ENCODE data around the gene ARPC1A. TPM values are rescaled to one million over a fixed set of nuclear protein-coding genes. Genes with fewer than 3 reads are reported as not detected.
"Not testable (repeated sequence)": the region's sequence is repeated elsewhere in the genome, so short reads cannot be mapped to it uniquely, and the experiment has no call there.

Gene ARPC1A
- total RNA-seq, 5 donors from 2014 or later (not counting 1 experiment from before 2014, with no cell fraction given), result 30.6 to 49.1 (median 40.4) TPM

DNA sequence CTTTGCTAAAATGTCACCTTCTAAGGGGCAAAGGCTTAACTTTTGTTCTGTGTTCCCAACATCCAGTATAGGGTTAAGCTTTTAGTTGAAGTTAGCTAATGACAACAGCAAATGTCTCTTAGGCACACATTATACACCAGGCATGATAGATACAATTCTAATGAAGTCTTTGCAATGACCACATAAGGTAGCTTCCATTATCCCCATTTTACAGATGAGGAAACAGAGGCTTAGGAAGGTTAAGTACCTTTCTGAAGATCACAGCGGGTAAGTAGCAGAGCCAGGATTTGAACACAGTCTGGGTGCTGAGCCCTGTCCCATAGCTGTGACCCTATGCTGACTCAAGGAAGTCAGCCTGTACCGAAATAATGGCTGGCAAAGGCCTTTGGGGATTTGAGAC lies 84.9 kb downstream of the ARPC1A start:
- H3K4me1 Mint-ChIP-seq, result peaks cover 43 to 58% (median 50%) of the 10 kb centered on the region in 3 donors
- POLR2A ChIA-PET, result interaction anchor here in 1 of 2 donors (1.0 kb wide), 2 partner anchors 17 to 35 kb away, joined by 3 to 5 read pairs; no protein-coding TSS in a partner anchor
- ATAC-seq (replicated peaks in 1 of 4), result no peak

DNA sequence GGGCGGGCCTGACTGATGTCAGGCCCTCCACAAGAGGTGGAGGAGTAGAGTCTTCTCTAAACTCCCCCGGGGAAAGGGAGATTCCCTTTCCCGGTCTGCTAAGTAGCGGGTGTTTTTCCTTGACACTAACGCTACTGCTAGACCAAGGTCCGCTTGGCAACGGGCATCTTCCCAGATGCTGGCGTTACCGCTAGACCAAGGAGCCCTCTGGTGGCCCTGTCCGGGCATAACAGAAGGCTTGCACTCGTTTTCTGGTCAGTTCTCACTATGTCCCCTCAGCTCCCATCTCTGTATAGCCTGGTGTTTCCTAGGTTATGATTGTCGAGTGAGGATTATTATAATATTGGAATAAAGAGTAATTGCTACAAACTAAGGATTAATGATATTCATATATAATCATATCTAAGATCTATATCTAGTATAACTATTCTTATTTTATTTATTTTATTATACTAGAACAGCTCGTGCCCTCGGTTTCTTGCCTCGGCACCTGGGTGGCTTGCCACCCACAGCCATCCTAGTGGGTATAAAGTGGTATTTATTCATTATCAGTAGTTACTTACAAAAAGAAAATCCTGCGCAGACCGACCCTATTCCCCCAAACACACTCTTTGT lies 89.9 kb downstream of the ARPC1A start:
- H3K9me3 Mint-ChIP-seq; CTCF ChIA-PET; H3K27me3 ChIP-seq (replicated peaks in 1 of 2; ENCODE audit: control insufficient read depth in 2 of 2, extremely low read depth in 1 of 2, insufficient read depth in 2 of 2, low read length in 1 of 2); ATAC-seq (replicated peaks in 1 of 4); H3K27ac ChIP-seq (ENCODE audit: low read length); H3K27me3 Mint-ChIP-seq; H3K4me3 ChIP-seq (ENCODE audit: control insufficient read depth in 1 of 2, extremely low read depth in 1 of 2, low read length in 1 of 2); H3K4me3 Mint-ChIP-seq; H3K9me3 ChIP-seq; H3K27ac Mint-ChIP-seq; H3K4me1 ChIP-seq (ENCODE audit: control insufficient read depth in 1 of 2, extremely low read depth in 1 of 2, insufficient read depth in 2 of 2, low read length in 2 of 2): not testable (repeated sequence)
- 92% methylated on average over 5 of the region's 17 CpGs for WGBS (ENCODE audit: insufficient coverage)
- Mint-ChIP-seq H3K36me3 (peaks cover 50% of the 10 kb centered on the region), H3K4me1 (peaks cover 13 to 22% (median 21%) of the 10 kb centered on the region in 3 donors)
- POLR2A ChIA-PET, result interaction anchor here in 1 of 2 donors (0.6 kb wide), 1 partner anchor 53 kb away, joined by 6 read pairs; no protein-coding TSS in a partner anchor
- DNase-seq, result peak in 3 of 35 experiments; percentile 13 to 33 (median 21)
- H3K36me3 ChIP-seq (ENCODE audit: control insufficient read depth in 2 of 2, extremely low read depth in 1 of 2, insufficient read depth in 1 of 2, low read length in 1 of 2), result peaks cover 27 to 92% of the 10 kb centered on the region in 2 donors

More for the DNA sequence above, 84.9 kb downstream of the ARPC1A start:
- Mint-ChIP-seq H3K27ac (peak overlapping the region; percentile 80 to 99), H3K9me3 (no peaks in the 10 kb centered on the region), H3K4me3 (peak overlapping the region; percentile 59 to 94 (median 93)), H3K27me3 (no peaks in the 10 kb centered on the region), H3K36me3 (peaks cover 31% of the 10 kb centered on the region)
- H3K36me3 ChIP-seq (ENCODE audit: control insufficient read depth in 2 of 2, extremely low read depth in 1 of 2, insufficient read depth in 1 of 2, low read length in 1 of 2), result peaks cover 0 to 49% of the 10 kb centered on the region in 2 donors
- no peaks in the 10 kb centered on the region for H3K27me3 ChIP-seq (replicated peaks in 1 of 2; ENCODE audit: control insufficient read depth in 2 of 2, extremely low read depth in 1 of 2, insufficient read depth in 2 of 2, low read length in 1 of 2)
- peak overlapping the region; percentile 91 for H3K27ac ChIP-seq (ENCODE audit: low read length)
- CTCF ChIA-PET, result interaction anchor here in 1 of 2 donors (0.7 kb wide), 1 partner anchor 502 kb away, joined by 4 read pairs; no protein-coding TSS in a partner anchor
- WGBS (ENCODE audit: insufficient coverage), result 100% methylated on average over 1 of the region's 2 CpGs
- no peaks in the 10 kb centered on the region for H3K9me3 ChIP-seq
- DNase-seq, result no peak
- H3K4me1 ChIP-seq (ENCODE audit: control insufficient read depth in 1 of 2, extremely low read depth in 1 of 2, insufficient read depth in 2 of 2, low read length in 2 of 2), result peaks cover 18 to 36% of the 10 kb centered on the region in 2 experiments
- H3K4me3 ChIP-seq (ENCODE audit: control insufficient read depth in 1 of 2, extremely low read depth in 1 of 2, low read length in 1 of 2), result no peak overlapping the region

Other genes with a start within 250 kb of the ARPC1A start
- 10 to 100 TPM; 21.6 to 26.4 (median 22.7) TPM for gene SMURF1, start 181.8 kb upstream of the ARPC1A start, total RNA-seq
- gene KPNA7, start 117.8 kb upstream of the ARPC1A start, total RNA-seq, result under 1 TPM in 2 of 5 donors, not detected in 3; 0.25 to 0.35 TPM
- gene MYH16, start 53.1 kb upstream of the ARPC1A start, total RNA-seq, result not detected
- gene ARPC1B, start 48.8 kb downstream of the ARPC1A start, total RNA-seq, result 100 to 1,000 TPM; 131 to 232 (median 203) TPM
- 10 to 100 TPM; 48.1 to 75.7 (median 67.4) TPM for gene PDAP1, start 82.7 kb downstream of the ARPC1A start, total RNA-seq
- gene BUD31, start 83.1 kb downstream of the ARPC1A start, total RNA-seq, result 100 to 1,000 TPM in 1 of 5 donors, 10 to 100 TPM in 4; 63.2 to 127 (median 82.3) TPM
- gene PTCD1, start 112.9 kb downstream of the ARPC1A start, total RNA-seq, result 10 to 100 TPM in 3 of 5 donors, 1 to 10 TPM in 2; 5.4 to 11.6 (median 10.5) TPM
- 10 to 100 TPM; 44.4 to 58.1 (median 52.3) TPM for gene CPSF4, start 113.0 kb downstream of the ARPC1A start, total RNA-seq
- gene ATP5MF, start 140.3 kb downstream of the ARPC1A start, total RNA-seq, result 100 to 1,000 TPM in 4 of 5 donors, 10 to 100 TPM in 1; 68.1 to 145 (median 141) TPM
- 10 to 100 TPM; 17.0 to 24.8 (median 19.7) TPM for gene ZNF789, start 147.0 kb downstream of the ARPC1A start, total RNA-seq
- 100 to 1,000 TPM in 3 of 5 donors, 10 to 100 TPM in 2; 88.4 to 188 (median 104) TPM for gene ZNF394, start 174.4 kb downstream of the ARPC1A start, total RNA-seq
- gene ZKSCAN5, start 178.8 kb downstream of the ARPC1A start, total RNA-seq, result 1 to 10 TPM; 5.4 to 9.1 (median 8.2) TPM
- gene FAM200A, start 226.2 kb downstream of the ARPC1A start, total RNA-seq, result 1 to 10 TPM; 2.8 to 8.9 (median 8.5) TPM
- gene ZNF655, start 232.7 kb downstream of the ARPC1A start, total RNA-seq, result 100 to 1,000 TPM; 145 to 163 (median 157) TPM